ENCODE measurements around the gene SIRT1.

SIRT1 gene

DNA sequence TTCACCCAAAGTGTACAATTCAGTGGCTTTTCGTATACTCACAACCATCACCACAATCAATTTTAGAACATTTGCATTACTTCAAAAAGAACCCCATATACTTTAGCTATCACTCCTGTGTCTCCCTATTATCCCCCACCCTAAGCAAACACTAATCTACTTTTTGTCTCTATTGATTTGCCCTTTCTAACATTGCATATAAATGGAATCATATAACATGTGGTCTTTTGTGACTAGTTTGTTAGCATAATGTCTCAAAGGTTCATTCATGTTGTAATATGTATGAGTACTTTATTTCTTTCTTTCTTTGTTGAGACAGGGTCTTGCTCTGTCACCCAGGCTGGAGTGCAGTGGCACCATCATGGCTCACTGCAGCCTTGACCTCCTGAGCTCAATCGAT, 25.5 kb upstream of the SIRT1 start:
- TF ChIP-seq, protein P1, sequence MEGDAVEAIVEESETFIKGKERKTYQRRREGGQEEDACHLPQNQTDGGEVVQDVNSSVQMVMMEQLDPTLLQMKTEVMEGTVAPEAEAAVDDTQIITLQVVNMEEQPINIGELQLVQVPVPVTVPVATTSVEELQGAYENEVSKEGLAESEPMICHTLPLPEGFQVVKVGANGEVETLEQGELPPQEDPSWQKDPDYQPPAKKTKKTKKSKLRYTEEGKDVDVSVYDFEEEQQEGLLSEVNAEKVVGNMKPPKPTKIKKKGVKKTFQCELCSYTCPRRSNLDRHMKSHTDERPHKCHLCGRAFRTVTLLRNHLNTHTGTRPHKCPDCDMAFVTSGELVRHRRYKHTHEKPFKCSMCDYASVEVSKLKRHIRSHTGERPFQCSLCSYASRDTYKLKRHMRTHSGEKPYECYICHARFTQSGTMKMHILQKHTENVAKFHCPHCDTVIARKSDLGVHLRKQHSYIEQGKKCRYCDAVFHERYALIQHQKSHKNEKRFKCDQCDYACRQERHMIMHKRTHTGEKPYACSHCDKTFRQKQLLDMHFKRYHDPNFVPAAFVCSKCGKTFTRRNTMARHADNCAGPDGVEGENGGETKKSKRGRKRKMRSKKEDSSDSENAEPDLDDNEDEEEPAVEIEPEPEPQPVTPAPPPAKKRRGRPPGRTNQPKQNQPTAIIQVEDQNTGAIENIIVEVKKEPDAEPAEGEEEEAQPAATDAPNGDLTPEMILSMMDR (IDR thresholded peaks at IDR 0.05; ENCODE audit: low read depth, low read length), result no peak
- in situ Hi-C loops (cut with HindIII; ENCODE audit: low sequenced_read_pairs), result no loop called here
- H3K4me3 ChIP-seq (ENCODE audit: low read depth, low read length), result no peak overlapping the region
- no peak for DNase-seq (ENCODE audit: low read depth, low spot score)

DNA sequence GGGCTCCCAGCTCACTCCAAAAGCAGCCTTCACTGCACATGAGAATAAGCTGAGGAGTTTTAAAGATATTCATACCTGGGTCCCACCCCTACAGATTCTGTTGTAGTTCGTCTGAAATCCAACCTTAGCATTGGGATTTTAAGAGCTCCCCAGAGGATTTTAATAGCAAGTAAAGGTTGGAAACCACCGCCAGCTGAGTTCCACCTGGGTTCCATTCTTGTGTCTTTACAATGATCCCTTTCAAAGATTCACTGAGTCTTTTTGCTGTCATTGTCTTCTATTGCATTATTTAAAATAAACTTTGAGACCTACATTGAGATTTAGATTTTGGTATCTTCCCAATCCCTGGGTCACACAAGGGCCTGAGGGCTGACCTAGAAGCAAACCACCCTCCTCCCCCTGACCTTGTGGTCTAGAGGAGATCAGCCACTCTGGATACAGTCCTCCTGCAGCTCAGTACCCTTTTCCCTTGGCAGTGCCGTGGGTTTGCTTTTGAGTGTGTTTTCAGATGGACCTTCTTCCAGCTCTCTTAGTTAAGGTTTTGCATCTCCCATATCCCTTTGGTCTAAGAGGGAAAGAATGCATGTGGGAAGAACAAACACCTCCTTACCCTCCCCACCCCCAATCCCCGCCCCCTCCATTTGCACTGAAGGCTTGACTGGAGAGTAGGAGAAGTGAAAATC, 22.6 kb upstream of the SIRT1 start:
- H3K4me3 ChIP-seq (ENCODE audit: low read depth, low read length), result no peak overlapping the region
- DNase-seq (ENCODE audit: low read depth, low spot score), result no peak
- in situ Hi-C loops (cut with HindIII; ENCODE audit: low sequenced_read_pairs), result no loop called here
- TF ChIP-seq, protein P1 (IDR thresholded peaks at IDR 0.05; ENCODE audit: low read depth, low read length), result no peak

DNA sequence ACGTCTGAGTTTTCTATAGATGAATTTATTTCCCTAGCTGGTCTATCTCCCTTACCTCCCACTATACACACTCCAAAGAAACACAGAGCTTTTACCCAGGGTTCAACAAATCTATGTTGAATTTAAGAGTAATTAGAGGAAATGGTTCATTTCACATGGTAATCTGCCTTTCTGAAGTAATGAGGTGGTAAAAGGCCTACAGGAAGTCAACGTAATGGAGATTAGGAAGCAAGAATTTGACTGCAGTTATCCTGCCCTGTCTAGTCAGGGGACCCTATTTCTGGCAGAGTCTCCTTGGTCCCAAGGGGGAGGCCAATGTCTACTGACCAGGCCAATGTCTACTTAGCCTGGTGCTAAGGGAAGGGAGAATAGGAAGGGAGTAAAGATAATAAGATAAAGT, 21.4 kb upstream of the SIRT1 start:
- H3K4me3 ChIP-seq (ENCODE audit: low read depth, low read length), result no peak overlapping the region
- TF ChIP-seq, protein P1 (IDR thresholded peaks at IDR 0.05; ENCODE audit: low read depth, low read length), result no peak
- DNase-seq (ENCODE audit: low read depth, low spot score), result no peak
- in situ Hi-C loops (cut with HindIII; ENCODE audit: low sequenced_read_pairs), result no loop called here

DNA sequence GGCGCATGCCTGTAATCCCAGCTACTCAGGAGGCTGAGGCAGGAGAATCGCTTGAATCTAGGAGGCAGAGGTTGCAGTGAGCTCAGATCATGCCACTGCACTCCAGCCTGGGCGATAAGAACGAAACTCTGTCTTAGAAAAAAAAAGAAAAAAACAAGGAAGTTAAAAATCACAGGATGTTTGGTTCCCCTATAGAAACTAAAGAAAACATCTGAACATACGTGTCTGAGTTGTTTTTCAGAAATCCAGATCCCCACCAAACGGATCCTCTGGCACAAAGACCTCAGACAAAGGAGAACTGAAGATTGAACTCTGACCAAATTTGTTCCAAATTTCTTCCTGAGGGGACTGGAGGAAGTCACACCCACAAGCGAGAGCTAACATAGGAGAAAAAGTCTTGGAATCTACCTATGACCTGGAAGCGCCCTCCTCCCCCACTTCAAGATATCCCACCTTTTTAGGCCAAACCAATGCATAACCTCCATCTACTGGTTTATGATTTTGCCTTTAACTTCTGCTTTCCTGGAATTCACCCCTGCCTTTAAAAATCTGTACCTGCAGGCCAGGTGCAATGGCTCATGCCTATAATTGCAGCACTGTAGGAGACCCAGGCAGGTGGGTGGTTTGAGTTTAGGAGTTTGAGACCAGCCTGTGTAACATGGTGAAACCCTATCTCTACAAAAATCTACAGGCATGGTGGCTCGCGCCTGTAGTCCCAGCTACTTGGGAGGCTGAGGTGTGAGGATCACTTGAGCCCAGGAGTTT, 19.7 kb upstream of the SIRT1 start:
- DNase-seq (ENCODE audit: low read depth, low spot score), result no peak
- TF ChIP-seq, protein P1 (IDR thresholded peaks at IDR 0.05; ENCODE audit: low read depth, low read length), result no peak
- H3K4me3 ChIP-seq (ENCODE audit: low read depth, low read length), result no peak overlapping the region
- in situ Hi-C loops (cut with HindIII; ENCODE audit: low sequenced_read_pairs), result no loop called here

DNA sequence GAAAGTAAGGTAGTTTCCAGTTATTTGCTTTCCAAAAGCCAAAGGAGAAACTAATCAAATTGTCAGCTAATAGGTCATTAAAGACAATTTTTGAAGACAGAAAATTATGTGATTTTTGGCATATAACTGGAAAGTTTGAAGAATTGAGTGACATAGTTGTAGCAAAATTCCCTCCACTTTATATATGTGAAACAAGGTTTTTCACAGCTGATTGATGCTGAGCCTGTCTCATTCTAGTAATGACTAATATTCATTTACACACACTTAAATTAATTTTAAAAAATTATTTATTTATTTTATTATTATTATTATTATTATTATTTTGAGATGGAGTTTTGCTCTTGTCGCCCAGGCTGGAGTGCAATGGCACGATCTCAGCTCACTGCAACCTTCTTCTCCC, 16.3 kb upstream of the SIRT1 start:
- H3K4me3 ChIP-seq (ENCODE audit: low read depth, low read length), result no peak overlapping the region
- DNase-seq (ENCODE audit: low read depth, low spot score), result no peak
- TF ChIP-seq, protein P1 (IDR thresholded peaks at IDR 0.05; ENCODE audit: low read depth, low read length), result no peak
- in situ Hi-C loops (cut with HindIII; ENCODE audit: low sequenced_read_pairs), result no loop called here

DNA sequence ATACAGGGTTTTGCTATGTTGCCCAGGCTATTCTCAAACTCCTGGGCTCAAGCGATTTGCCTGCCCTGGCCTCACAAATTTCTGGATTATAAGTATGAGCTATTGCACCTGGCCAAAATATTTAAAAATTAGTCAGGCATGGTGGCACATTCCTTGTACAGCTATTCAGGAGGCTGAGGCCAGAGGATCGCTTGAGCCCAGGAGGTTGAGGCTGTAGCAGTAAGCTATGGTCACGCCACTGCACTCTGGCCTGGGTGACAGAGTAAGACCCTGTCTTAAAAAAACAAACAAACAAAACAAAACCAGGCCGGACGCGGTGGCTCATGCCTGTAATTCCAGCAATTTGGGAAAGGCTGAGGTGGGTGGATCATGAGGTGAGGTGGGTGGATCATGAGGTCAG, 14.5 kb upstream of the SIRT1 start:
- no peak for DNase-seq (ENCODE audit: low read depth, low spot score)
- in situ Hi-C loops (cut with HindIII; ENCODE audit: low sequenced_read_pairs), result no loop called here
- TF ChIP-seq, protein P1 (IDR thresholded peaks at IDR 0.05; ENCODE audit: low read depth, low read length), result no peak
- H3K4me3 ChIP-seq (ENCODE audit: low read depth, low read length), result no peak overlapping the region

Measured in astrocyte of the spinal cord (primary cell).